T-cell (primary cell): ENCODE data around the gene DNAJC4. TPM values are rescaled to one million over a fixed set of nuclear protein-coding genes. Genes with fewer than 3 reads are reported as not detected.

Experiments used
- ATAC-seq, 4 experiments: fragments of 200-7000 bp in 3 of 4; fragments of 150-1000 bp in 1 of 4; cut with Tn5 transposase; replicated peaks in 1 of 4; 1 replicate in 3 of 4; 2 replicates in 1 of 4; pipeline ENCODE4 v1.10.0; 2021; ENCODE audit warnings: moderate library complexity in 3 of 4, mild to moderate bottlenecking in 2 of 4, moderate number of reproducible peaks in 1 of 4
- CTCF ChIA-PET, 2 donors: fragments of 300-600 bp; sonication (Branson Sonifier 250); formaldehyde crosslinking; loops; one replicate each; lab custom pipeline; 2022; ENCODE audit warnings: antibody characterized with exemption in 2 of 2; lab: Charles Lee
- POLR2A ChIA-PET, 2 donors: fragments of 300-600 bp; sonication (Branson Sonifier 250); formaldehyde crosslinking; loops; one replicate each; lab custom pipeline; 2022; ENCODE audit warnings: antibody characterized with exemption in 2 of 2; lab: Charles Lee
- DNase-seq, 35 experiments: peaks; one replicate each; pipeline versions ENCODE4 v3.0.0 to v3.0.0-alpha.2; 2013 to 2023
- H3K27ac ChIP-seq: one replicate; pipeline ENCODE4 v1.5.1; 2013; ENCODE audit warnings: low read length
- H3K27me3 ChIP-seq, 2 experiments: replicated peaks in 1 of 2; 1 replicate in 1 of 2; 2 replicates in 1 of 2; pipeline versions ENCODE4 v1.6.1 to v1.7.0; 2013; ENCODE audit warnings: low read length in 1 of 2, mixed read lengths in 1 of 2; ENCODE audit not compliant: control insufficient read depth in 2 of 2, insufficient read depth in 2 of 2; ENCODE audit errors: extremely low read depth in 1 of 2
- H3K36me3 ChIP-seq, 2 donors: 1 replicate in 1 of 2; 2 replicates in 1 of 2; pipeline versions ENCODE4 v1.6.1 to v1.7.0; 2013; ENCODE audit warnings: low read length in 1 of 2; ENCODE audit not compliant: control insufficient read depth in 2 of 2, insufficient read depth in 1 of 2; ENCODE audit errors: extremely low read depth in 1 of 2
- H3K4me1 ChIP-seq, 2 experiments: 1 replicate in 1 of 2; 2 replicates in 1 of 2; pipeline versions ENCODE4 v1.6.1 to v1.7.0; 2013; ENCODE audit warnings: low read length in 2 of 2, mixed read lengths in 1 of 2; ENCODE audit not compliant: insufficient read depth in 2 of 2, control insufficient read depth in 1 of 2; ENCODE audit errors: extremely low read depth in 1 of 2
- H3K4me3 ChIP-seq, 2 donors: 1 replicate in 1 of 2; 2 replicates in 1 of 2; pipeline versions ENCODE4 v1.5.1 to v1.7.0; 2013; ENCODE audit warnings: mild to moderate bottlenecking in 2 of 2, low read length in 1 of 2, moderate library complexity in 1 of 2; ENCODE audit not compliant: control insufficient read depth in 1 of 2; ENCODE audit errors: extremely low read depth in 1 of 2
- H3K9me3 ChIP-seq: 2 replicates; pipeline ENCODE4 v1.7.0; 2013
- H3K27ac Mint-ChIP-seq, 2 donors: one replicate each; pipeline ENCODE4 v1.8.0; 2020 to 2021; ENCODE audit warnings: mild to moderate bottlenecking in 2 of 2, mixed read lengths in 2 of 2
- H3K27me3 Mint-ChIP-seq, 2 donors: one replicate each; pipeline ENCODE4 v1.8.0; 2021 to 2022; ENCODE audit warnings: mixed read lengths in 2 of 2
- H3K36me3 Mint-ChIP-seq: one replicate; pipeline ENCODE4 v1.8.0; 2021; ENCODE audit warnings: mixed read lengths
- H3K4me1 Mint-ChIP-seq, 3 donors: one replicate each; pipeline ENCODE4 v1.8.0; 2020 to 2022; ENCODE audit warnings: mixed read lengths in 3 of 3, mild to moderate bottlenecking in 1 of 3
- H3K4me3 Mint-ChIP-seq, 3 donors: one replicate each; pipeline ENCODE4 v1.8.0; 2020 to 2022; ENCODE audit warnings: mild to moderate bottlenecking in 3 of 3, mixed read lengths in 3 of 3, moderate library complexity in 3 of 3
- H3K9me3 Mint-ChIP-seq, 3 donors: one replicate each; pipeline ENCODE4 v1.8.0; 2020 to 2022; ENCODE audit warnings: mixed read lengths in 3 of 3
- WGBS: methylation state at CpG from one replicate; pipeline ENCODE4 v1.1.5; 2013; ENCODE audit warnings: missing lambda C conversion rate; ENCODE audit not compliant: insufficient coverage; 5-methylcytosine and 5-hydroxymethylcytosine counted together
- total RNA-seq, 35 experiments: library from RNA in 6 of 35; stranded (reverse) in 6 of 35; fragments of 120-200 nt in 1 of 35; gene quantifications; one replicate each; pipeline versions ENCODE4 v1.2.1 to v1.2.4 and lab custom pipeline; 2013 to 2026

Gene DNAJC4
- total RNA-seq, 5 donors from 2014 or later (not counting 1 experiment from before 2014, with no cell fraction given): 46.2 to 64.7 (median 51.4) TPM

DNA sequence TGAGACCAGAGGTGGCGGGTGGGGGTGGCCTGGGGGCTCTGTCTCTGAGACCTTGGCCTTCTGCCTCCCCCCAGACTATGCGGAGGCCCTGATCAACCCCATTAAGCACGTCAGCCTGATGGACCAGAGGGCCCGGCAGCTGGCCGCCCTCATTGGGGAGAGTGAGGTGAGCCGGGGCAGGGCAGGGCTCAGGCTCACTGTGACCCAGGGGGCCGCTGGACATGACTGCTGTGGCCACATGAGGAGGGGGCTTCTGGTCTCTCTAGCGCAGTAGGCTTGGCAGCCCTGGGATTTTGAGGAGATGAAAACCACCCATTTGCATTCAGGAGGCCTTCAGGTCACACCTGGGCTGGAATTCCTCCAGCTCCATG is 33.6 kb downstream of the DNAJC4 start:
- H3K4me1 Mint-ChIP-seq: peaks cover 12 to 20% (median 14%) of the 10 kb centered on the region in 3 donors
- no peak for ATAC-seq
- Histone ChIP-seq H3K36me3 (peaks cover 0 to 1% of the 10 kb centered on the region in 2 donors), H3K4me3 (no peak overlapping the region), H3K27ac (no peak overlapping the region), H3K9me3 (no peaks in the 10 kb centered on the region), H3K27me3 (no peaks in the 10 kb centered on the region), H3K4me1 (peaks cover 4 to 22% of the 10 kb centered on the region in 2 experiments)
- H3K9me3 Mint-ChIP-seq: no peaks in the 10 kb centered on the region
- H3K36me3 Mint-ChIP-seq: peaks cover 11% of the 10 kb centered on the region
- WGBS: 100% methylated on average over 6 of the region's 8 CpGs
- no peak overlapping the region for H3K27ac Mint-ChIP-seq
- CTCF ChIA-PET: no interaction called here
- no peaks in the 10 kb centered on the region for H3K27me3 Mint-ChIP-seq
- POLR2A ChIA-PET: interaction anchor here in 1 of 2 donors (0.5 kb wide), 1 partner anchor 19 kb away, joined by 11 read pairs; no protein-coding TSS in a partner anchor
- no peak overlapping the region for H3K4me3 Mint-ChIP-seq
- no peak for DNase-seq

DNA sequence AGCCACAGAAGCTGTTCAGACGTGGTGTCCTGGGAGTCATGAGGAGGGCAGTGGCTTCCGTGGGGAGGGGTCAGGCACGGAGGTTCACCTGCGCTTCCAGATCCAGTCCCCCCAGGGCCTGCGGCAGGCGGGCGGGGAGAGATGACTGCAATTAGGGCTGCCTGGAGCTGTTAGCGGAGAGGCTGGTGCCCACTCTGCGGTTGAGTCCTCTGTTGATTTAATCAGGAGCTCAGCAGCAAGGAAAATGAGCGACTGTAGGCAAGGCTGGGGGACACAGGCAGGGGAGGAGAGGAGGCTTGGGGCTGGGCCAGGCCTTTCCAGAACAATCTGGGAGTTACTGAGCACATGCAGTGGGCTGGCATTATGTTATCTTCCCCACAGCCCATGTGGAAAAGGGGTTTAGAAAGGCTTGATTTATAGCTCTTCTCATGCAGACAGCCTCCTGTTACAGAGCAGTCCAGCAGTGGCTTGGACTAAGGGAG is 34.1 kb downstream of the DNAJC4 start:
- DNase-seq (no peak), ATAC-seq (no peak)
- Mint-ChIP-seq H3K36me3 (peaks cover 9% of the 10 kb centered on the region), H3K27ac (no peak overlapping the region), H3K27me3 (no peaks in the 10 kb centered on the region), H3K4me1 (peaks cover 16 to 20% (median 16%) of the 10 kb centered on the region in 3 donors), H3K4me3 (no peak overlapping the region), H3K9me3 (no peaks in the 10 kb centered on the region)
- Histone ChIP-seq H3K27me3 (no peaks in the 10 kb centered on the region), H3K36me3 (no peaks in the 10 kb centered on the region), H3K27ac (no peak overlapping the region), H3K9me3 (no peaks in the 10 kb centered on the region), H3K4me1 (peaks cover 5 to 21% of the 10 kb centered on the region in 2 experiments), H3K4me3 (no peak overlapping the region)
- CTCF ChIA-PET: no interaction called here
- 89% methylated on average over 6 of the region's 10 CpGs for WGBS
- POLR2A ChIA-PET: no interaction called here

DNA sequence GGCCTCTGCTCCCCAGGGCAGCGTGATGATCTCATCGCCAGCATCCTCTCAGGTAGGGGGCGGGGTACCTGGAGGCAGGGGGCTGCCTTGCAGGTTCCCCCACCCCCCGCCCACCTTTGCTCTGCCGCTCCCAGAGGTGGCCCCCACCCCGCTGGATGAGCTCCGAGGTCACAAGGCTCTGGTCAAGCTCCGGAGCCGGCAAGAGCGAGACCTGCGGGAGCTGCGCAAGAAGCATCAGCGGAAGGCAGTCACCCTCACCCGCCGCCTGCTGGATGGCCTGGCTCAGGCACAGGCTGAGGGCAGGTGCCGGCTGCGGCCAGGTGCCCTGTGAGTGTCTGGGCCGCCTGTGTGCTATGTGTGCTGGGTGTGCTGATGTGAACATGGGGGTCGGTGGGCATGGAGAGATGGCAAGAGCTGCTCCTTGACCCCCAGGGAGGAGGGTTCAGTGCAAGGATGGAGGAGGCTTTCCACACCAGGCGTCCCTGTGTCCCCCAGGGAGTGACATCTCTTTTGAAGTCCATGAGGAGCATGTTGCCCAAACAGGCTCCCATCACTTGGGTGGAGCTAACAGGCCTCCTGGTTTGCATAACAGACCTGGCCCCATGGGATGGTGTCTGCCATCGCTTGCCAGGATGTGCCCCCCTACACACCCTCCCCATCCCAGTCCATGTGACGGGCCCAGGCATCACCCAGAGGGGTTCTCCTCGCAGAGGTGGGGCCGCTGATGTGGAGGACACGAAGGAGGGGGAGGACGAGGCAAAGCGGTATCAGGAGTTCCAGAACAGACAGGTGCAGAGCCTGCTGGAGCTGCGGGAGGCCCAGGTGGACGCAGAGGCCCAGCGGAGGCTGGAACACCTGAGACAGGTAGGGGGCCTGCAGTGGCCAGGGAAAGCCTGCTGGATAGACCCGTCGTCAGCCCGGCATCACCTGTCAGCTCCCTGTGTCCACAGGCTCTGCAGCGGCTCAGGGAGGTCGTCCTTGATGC is 35.1 kb downstream of the DNAJC4 start:
- no peaks in the 10 kb centered on the region for H3K27me3 ChIP-seq
- ChIA-PET POLR2A (no interaction called here), CTCF (interaction anchor here in 1 of 2 donors (0.6 kb wide), 1 partner anchor 87 kb away, joined by 3 read pairs; no protein-coding TSS in a partner anchor)
- no peak for ATAC-seq
- H3K4me3 ChIP-seq: no peak overlapping the region
- 91% methylated on average over 33 of the region's 35 CpGs for WGBS
- Mint-ChIP-seq H3K4me1 (peaks cover 18 to 25% (median 20%) of the 10 kb centered on the region in 3 donors), H3K4me3 (no peak overlapping the region), H3K36me3 (peaks cover 2% of the 10 kb centered on the region), H3K27ac (no peak overlapping the region), H3K9me3 (no peaks in the 10 kb centered on the region), H3K27me3 (no peaks in the 10 kb centered on the region)
- no peak overlapping the region for H3K27ac ChIP-seq
- H3K9me3 ChIP-seq: no peaks in the 10 kb centered on the region
- peaks cover 5 to 24% of the 10 kb centered on the region in 2 experiments for H3K4me1 ChIP-seq
- DNase-seq: no peak
- H3K36me3 ChIP-seq: no peaks in the 10 kb centered on the region

DNA sequence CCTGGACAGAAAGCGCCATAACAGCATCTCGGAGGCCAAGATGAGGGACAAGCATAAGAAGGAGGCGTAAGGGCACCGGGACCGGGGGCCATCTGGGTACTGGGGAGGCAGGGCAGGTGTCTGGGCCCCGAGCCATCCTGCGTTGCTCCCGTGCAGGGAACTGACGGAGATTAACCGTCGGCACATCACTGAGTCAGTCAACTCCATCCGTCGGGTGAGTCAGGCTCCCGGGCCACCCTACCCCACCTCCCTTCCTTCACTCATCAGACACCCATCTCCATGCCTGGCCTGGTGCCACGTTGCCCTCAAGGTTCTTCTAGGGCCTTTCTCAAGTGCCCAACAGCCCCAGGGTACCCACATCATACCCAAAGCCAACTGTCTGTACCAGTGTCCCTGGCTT is 36.0 kb downstream of the DNAJC4 start:
- H3K27me3 Mint-ChIP-seq: no peaks in the 10 kb centered on the region
- H3K4me3 ChIP-seq: no peak overlapping the region
- H3K4me1 Mint-ChIP-seq: peaks cover 18 to 25% (median 20%) of the 10 kb centered on the region in 3 donors
- DNase-seq (no peak), ATAC-seq (no peak)
- peaks cover 5 to 29% of the 10 kb centered on the region in 2 experiments for H3K4me1 ChIP-seq
- ChIA-PET CTCF (no interaction called here), POLR2A (no interaction called here)
- H3K27ac Mint-ChIP-seq: peak overlapping the region in 1 of 2 donors; percentile 11
- no peak overlapping the region for H3K27ac ChIP-seq
- WGBS: 97% methylated on average over 15 of the region's 15 CpGs
- no peaks in the 10 kb centered on the region for H3K27me3 ChIP-seq
- no peak overlapping the region for H3K4me3 Mint-ChIP-seq
- peaks cover 2% of the 10 kb centered on the region for H3K36me3 Mint-ChIP-seq
- H3K36me3 ChIP-seq: no peaks in the 10 kb centered on the region
- no peaks in the 10 kb centered on the region for H3K9me3 ChIP-seq
- H3K9me3 Mint-ChIP-seq: no peaks in the 10 kb centered on the region

DNA sequence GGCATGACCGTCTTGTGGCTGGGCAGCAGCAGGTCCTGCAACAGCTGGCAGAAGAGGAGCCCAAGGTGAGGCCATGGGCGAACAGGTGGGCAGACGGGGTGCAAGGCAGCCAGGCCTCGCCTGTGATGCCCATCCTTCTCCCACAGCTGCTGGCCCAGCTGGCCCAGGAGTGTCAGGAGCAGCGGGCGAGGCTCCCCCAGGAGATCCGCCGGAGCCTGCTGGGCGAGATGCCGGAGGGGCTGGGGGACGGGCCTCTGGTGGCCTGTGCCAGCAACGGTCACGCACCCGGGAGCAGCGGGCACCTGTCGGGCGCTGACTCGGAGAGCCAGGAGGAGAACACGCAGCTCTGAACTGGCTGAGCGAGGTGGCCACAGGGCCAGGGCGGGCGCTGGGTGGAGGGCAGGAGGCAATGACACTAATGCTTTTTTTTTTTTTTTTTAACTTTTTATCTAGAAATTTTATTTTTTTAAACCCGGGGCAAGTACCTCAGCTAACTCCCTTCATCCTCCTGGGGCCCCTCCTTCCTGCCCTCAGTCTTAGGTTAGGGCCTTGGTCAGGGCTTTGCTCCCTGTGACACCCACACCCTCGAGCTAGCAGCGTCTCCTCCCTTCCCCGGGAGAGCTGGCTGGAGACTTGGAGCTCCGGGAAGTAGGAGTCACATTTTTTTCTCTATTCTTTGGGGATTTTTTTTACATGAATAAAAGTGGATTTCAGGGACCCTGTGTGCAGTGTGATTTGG is 37.0 kb downstream of the DNAJC4 start:
- Mint-ChIP-seq H3K9me3 (no peaks in the 10 kb centered on the region), H3K4me1 (peaks cover 22 to 31% (median 25%) of the 10 kb centered on the region in 3 donors), H3K4me3 (peak overlapping the region in 2 of 3 donors; percentile 21 to 95), H3K27ac (peak overlapping the region; percentile 84 to 94), H3K27me3 (no peaks in the 10 kb centered on the region), H3K36me3 (peaks cover 2% of the 10 kb centered on the region)
- ATAC-seq: no peak
- 95% methylated on average over 18 of the region's 27 CpGs for WGBS
- Histone ChIP-seq H3K4me3 (no peak overlapping the region), H3K27ac (peak overlapping the region; percentile 23), H3K9me3 (no peaks in the 10 kb centered on the region), H3K4me1 (peaks cover 5 to 39% of the 10 kb centered on the region in 2 experiments), H3K36me3 (peaks cover 0 to 2% of the 10 kb centered on the region in 2 donors), H3K27me3 (no peaks in the 10 kb centered on the region)
- POLR2A ChIA-PET: interaction anchor here in 1 of 2 donors (0.6 kb wide), 1 partner anchor 59 kb away, joined by 4 read pairs; no protein-coding TSS in a partner anchor
- CTCF ChIA-PET: no interaction called here
- DNase-seq: no peak
